Cerebellar nuclear complex (tissue), 1 donor: Measurements from ENCODE around the gene MICALL1.
"Not testable (repeated sequence)": the region's sequence is repeated elsewhere in the genome, so short reads cannot be mapped to it uniquely, and the experiment has no call there.

Experiments
- DNase-seq, 2 experiments: peaks; one replicate each; lab custom pipeline; 2025; lab: John Stamatoyannopoulos, UW

The MICALL1 gene

DNA sequence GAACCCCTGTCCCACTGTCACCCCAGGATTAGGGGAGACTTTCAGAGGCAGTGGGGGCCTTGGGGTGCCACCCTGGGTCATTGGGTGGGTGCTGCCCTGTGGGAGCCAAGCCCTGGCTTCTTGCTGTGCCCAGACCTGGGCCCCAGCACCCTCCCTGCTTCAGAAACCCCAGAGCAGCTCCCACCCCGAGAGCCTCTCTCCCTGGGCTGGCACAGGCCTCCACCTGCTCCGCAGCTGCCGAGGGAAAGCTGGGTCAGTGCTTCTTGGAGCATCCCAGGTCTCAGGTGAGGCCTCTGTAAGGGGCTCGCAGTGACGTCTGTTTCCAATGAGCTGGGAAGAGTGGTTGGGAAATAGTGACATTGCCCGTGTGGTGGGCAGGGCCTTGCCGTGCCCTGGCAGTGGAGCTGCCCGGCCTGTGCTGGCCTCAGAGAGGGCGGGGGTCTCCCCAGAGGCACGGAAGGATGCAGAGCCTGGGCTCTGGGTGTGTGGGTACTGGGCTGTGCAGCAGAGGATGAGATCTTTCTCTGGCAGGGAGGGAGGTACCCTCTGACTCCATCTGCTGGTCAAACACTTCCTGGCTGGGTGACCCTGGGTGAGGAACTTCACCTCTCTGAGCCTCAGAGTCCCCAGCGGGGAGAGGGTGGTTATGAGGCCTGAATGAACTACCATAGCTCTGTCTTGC lies 24.3 kb downstream of the MICALL1 start:
- DNase-seq: no peak

GRCh38 chr22:37930952-37931440 lies 24.9 kb downstream of the MICALL1 start:
- DNase-seq: no peak

DNA sequence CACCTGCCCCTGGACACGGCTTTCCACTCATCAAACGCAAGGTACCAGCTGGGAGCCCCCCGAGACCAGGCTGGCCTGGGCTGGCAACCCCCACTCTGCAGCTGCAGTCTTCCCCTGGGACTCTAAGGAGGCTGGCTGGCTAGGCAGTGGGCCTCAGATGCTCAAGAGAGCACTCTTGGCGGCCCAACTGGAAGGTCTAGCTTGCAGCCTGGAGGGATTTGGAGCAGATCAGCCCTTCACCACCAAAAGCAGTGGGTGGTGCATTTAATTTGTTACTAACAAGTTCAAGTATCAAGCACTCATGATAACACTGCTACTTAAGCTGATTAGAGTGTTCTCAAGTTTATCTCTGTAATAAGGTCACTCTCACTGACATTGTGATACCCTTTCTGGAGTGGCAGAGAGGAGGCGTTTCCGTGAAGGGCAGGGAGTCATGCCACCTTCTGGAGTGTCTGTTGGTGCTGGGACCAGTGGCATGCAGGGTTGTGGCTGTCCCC lies 25.8 kb downstream of the MICALL1 start:
- DNase-seq: no peak

DNA sequence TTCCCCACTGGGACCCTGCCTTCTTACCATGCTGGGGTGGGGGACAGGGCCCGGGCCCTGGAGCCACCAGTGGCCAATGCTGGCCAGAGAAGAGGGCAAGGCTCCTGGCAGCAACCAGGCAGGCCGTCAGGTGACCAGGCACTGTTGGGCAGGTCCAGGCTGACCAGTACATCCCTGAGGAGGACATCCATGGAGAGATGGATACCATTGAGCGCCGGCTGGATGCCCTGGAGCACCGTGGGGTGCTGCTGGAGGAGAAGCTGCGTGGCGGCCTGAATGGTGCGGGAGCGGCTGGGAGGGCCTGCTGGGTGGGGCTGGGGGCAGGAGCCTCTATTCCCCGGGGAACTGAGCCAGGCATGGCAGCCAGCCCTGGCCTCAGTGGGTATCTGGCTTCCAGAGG lies 26.3 kb downstream of the MICALL1 start:
- DNase-seq: no peak

GRCh38 chr22:37932821-37933578 lies 26.9 kb downstream of the MICALL1 start:
- DNase-seq: no peak

- DNase-seq: peak in 1 of 2 experiments; percentile 51
These were observed 27.7 kb downstream of the MICALL1 start for GRCh38 chr22:37933711-37934376.

- no peak for DNase-seq
These were observed 34.7 kb downstream of the MICALL1 start for GRCh38 chr22:37940698-37941376.

DNA sequence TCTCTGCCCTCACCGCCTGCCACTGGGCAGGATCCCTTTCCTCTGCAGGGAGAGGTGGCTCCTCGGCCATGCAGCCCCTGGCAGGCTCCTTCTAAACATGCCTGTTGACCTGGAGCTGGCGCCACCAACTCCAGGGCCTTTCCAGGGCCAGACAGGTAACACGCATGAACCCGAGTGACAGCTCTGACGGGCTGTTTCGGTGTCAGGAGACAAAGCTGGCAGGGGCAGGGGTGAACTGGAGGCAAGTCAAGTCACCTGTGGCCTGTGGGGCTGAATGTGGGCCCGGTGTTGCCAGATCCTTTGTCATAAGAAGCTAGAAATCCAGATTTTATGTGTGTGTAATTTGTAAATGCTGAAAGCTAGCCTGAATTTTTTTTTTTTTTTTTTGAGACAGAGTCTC lies 36.0 kb downstream of the MICALL1 start:
- DNase-seq: no peak

GRCh38 chr22:37943136-37943824 lies 37.2 kb downstream of the MICALL1 start:
- DNase-seq: no peak

DNA sequence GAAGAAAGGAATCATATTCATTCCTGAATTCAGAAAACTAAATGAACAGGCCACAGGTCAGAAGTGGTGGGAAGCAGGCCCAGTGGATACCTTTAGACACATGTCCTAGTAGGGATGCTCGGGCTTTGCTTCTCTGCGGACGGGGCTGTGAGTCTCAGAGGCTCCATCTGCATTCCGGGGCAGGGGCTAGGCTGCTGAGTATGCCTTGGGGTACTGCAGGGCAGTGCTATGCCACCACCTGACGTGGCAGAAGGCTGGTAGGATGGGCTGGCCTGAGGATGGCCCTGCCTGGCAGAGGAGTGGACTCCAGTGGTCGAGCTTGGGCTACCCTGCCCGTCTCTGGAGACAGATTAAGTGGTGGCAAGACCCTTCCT lies 37.7 kb downstream of the MICALL1 start:
- DNase-seq: no peak

DNA sequence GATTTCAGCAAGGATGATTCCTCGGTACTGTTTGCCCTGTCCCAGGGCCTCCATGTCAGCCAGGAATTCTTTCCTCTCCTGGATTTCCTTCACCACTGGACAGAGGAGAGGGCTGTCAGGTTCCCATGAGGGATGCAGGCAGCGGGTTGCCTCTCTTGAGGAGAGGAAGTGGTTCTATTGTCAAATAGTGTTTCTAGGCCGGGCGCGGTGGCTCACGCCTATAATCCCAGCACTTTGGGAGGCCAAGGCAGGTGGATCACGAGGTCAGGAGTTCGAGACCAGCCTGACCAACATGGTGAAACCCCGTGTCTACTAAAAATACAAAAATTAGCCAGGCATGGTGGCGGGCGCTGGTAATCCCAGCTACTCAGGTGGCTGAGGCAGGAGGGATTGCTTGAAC lies 38.3 kb downstream of the MICALL1 start:
- not testable (repeated sequence) for DNase-seq

- not testable (repeated sequence) for DNase-seq
These were observed 41.2 kb downstream of the MICALL1 start for GRCh38 chr22:37947142-37947795.

GRCh38 chr22:37951305-37951704 lies 45.2 kb downstream of the MICALL1 start:
- DNase-seq: no peak

DNA sequence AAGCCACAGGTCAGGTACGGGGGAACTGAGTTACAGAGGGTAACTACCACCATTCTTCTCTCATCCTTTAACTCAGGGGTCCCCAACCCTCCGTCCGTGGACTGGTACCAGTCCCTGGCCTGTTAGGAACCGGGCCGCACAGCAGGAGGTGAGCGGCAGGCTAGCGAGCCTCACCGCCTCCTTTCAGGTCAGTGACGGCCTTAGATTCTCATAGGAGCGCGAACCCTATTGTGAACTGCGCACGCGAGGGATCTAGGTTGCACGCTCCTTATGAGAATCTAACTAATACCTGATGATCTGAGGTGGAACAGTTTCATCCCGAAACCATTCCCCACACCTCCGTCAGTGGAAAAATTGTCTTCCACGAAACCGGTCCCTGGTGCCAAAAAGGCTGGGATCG lies 46.5 kb downstream of the MICALL1 start:
- not testable (repeated sequence) for DNase-seq

- no peak for DNase-seq
These were observed 47.0 kb downstream of the MICALL1 start for GRCh38 chr22:37953062-37953436.

- DNase-seq: peak; percentile 22 to 81
These were observed 47.5 kb downstream of the MICALL1 start, which contains the start of the genes C22orf23 and POLR2F for GRCh38 chr22:37953437-37954179. TSS of gene C22orf23 (minus strand) at chr22:37953601. CDS start at chr22:37953149, 452 bp downstream. TSS of gene POLR2F (plus strand) at chr22:37953699. CDS start at chr22:37953788, 89 bp downstream.

DNA sequence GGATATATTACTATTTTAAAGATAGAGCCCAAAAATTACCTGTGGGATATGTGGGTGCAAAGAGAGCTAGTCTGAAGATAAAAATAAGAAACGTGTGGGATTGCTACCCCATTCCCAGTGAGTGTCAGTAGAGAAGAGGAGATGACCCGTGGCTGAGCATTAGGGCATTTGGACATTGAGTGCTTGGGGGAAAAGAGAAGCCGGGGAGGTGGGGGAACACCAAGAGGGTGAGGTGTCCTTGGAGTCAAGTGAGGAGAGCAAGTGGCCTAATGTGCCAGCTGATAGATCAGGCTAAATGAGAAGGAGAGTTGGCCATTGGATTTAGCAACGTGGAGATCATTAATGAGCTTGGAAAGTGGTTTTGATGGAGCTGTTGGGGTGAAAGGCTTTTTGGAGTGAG lies 48.6 kb downstream of the MICALL1 start:
- no peak for DNase-seq

DNA sequence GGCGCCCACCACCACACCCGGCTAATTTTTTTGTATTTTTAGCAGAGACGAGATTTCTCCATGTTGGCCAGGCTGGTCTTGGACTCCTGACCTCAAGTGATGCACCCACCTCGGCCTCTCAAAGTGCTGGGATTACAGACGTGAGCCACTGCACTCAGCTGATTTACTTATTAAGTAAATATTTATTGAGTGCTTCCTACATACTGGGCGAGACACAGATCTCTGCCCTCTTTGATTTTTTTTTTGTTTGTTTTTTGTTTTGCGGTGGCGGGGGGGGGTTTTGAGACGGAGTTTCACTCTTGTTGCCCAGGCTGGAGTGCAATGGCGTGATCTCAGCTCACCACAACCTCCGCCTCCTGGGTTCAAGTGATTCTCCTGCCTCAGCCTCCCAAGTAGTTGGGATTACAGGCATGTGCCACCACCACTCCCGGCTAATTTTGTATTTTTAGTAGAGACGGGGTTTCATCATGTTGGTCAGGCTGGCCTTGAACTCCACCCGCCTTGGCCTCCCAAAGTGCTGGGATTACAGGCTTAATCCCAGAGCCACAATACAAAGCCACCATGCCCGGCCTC lies 49.8 kb downstream of the MICALL1 start:
- DNase-seq: not testable (repeated sequence)

- no peak for DNase-seq
These were observed 51.1 kb downstream of the MICALL1 start for GRCh38 chr22:37957232-37957631.
